Cardiac fibroblast (primary cell): ENCODE measurements around the gene PTEN.

ENCODE experiments used
- DNase-seq, 2 donors: peaks; one replicate each; pipeline versions ENCODE4 v3.0.0 to v3.0.0-alpha.2; 2010; ENCODE audit warnings: low read depth in 2 of 2
- H3K4me3 ChIP-seq, 2 donors: replicated peaks in 1 of 2; 1 replicate in 1 of 2; 2 replicates in 1 of 2; pipeline ENCODE4 v1.5.1; 2011; ENCODE audit warnings: low read depth in 2 of 2, low read length in 2 of 2, mild to moderate bottlenecking in 2 of 2, moderate library complexity in 1 of 2
- CTCF ChIP-seq: IDR thresholded peaks from one replicate; pipeline ENCODE4 v1.5.1; 2011; ENCODE audit warnings: low read depth, mild to moderate bottlenecking, low read length, inconsistent platforms

Gene PTEN

GRCh38 chr10:87863053-87863943, at the start of gene PTEN, which contains the start of gene KLLN:
Gene PTEN, plus strand, starts transcription at chr10:87863625. Its CDS starts 845 bp downstream, at chr10:87864470.
Gene KLLN, minus strand, starts transcription at chr10:87863533. Its CDS starts 1,046 bp downstream, at chr10:87862487.
- peak; percentile 93 to 97 for DNase-seq
- H3K4me3 ChIP-seq, result peak within 1 kb of the TSS; percentile 87 to 92
- TF ChIP-seq CTCF, result no peak

GRCh38 chr10:87816163-87816897, 47.1 kb upstream of the PTEN start:
- peak overlapping the region in 1 of 2 donors; percentile 86 for H3K4me3 ChIP-seq
- no peak for DNase-seq
- TF ChIP-seq CTCF, result no peak

GRCh38 chr10:87816898-87817608, 46.4 kb upstream of the PTEN start:
- H3K4me3 ChIP-seq, result peak overlapping the region; percentile 78 to 86
- DNase-seq, result peak in 1 of 2 donors; percentile 15
- TF ChIP-seq CTCF, result no peak

- peak within 1 kb of the TSS; percentile 78 to 86 for H3K4me3 ChIP-seq
- peak; percentile 43 for TF ChIP-seq CTCF
- DNase-seq, result peak; percentile 82 to 86
These were observed 45.6 kb upstream of the PTEN start, which contains the start of gene ATAD1 for GRCh38 chr10:87817609-87818504. Gene ATAD1, minus strand, starts transcription at chr10:87818226. Its CDS starts 3,627 bp downstream, at chr10:87814599.

- DNase-seq, result peak in 1 of 2 donors; percentile 45
- TF ChIP-seq CTCF, result no peak
- peak overlapping the region; percentile 78 to 86 for H3K4me3 ChIP-seq
These were observed 44.7 kb upstream of the PTEN start for GRCh38 chr10:87818505-87819288.
